ENCODE results near the gene PTPRN. TPM values are rescaled to one million over a fixed set of nuclear protein-coding genes. Genes with fewer than 3 reads are reported as not detected.

The PTPRN gene
- total and polyA plus RNA-seq, 2 of the 4 experiments (the other 2 are of a cell fraction) = 5.2 to 22.0 TPM

- dilution Hi-C loops (cut with HindIII; ENCODE audit: low sequenced_read_pairs, unreplicated experiment) (no loop called here), in situ Hi-C loops (cut with MboI; ENCODE audit: low sequenced_read_pairs) (no loop called here), intact Hi-C loops (cut with micrococcal nuclease) (no loop called here)
- Histone ChIP-seq H2AK9ac (replicated peaks; ENCODE audit: low read depth, low read length, poor library complexity) (no peak overlapping the region), H3K4ac (ENCODE audit: low read depth, low read length) (no peak overlapping the region), H3K23ac (ENCODE audit: low read depth, low read length) (no peak overlapping the region), H2AFZ (replicated peaks; ENCODE audit: low read length, poor library complexity) (no peak overlapping the region), H2BK5ac (ENCODE audit: low read depth, low read length, poor library complexity, severe bottlenecking) (no peak overlapping the region), H4K8ac (ENCODE audit: low read depth in 2 of 2, low read length in 2 of 2) (no peak overlapping the region), H3K14ac (replicated peaks; ENCODE audit: low read depth, low read length) (no peak overlapping the region), H3K36me3 (ENCODE audit: control insufficient read depth, insufficient read depth, low read length) (no peaks in the 10 kb centered on the region), H2BK15ac (ENCODE audit: low read depth, low read length) (no peak overlapping the region), H3K9ac (ENCODE audit: low read depth, low read length) (no peak overlapping the region), H4K5ac (ENCODE audit: low read depth, low read length) (no peak overlapping the region), H3K27me3 (ENCODE audit: control insufficient read depth, insufficient read depth, low read length) (peaks cover 44% of the 10 kb centered on the region), H3K4me3 (ENCODE audit: insufficient read depth, low read depth, low read length) (no peak overlapping the region), H3K56ac (ENCODE audit: extremely low read depth, insufficient read depth, low read length) (no peak overlapping the region), H4K20me1 (ENCODE audit: insufficient read depth, low read length) (no peaks in the 10 kb centered on the region), H3K18ac (ENCODE audit: low read depth, low read length) (no peak overlapping the region), H3K9me3 (ENCODE audit: control insufficient read depth, insufficient read depth, low read length) (peaks cover 6% of the 10 kb centered on the region), H3K4me1 (ENCODE audit: control insufficient read depth, insufficient read depth, low read length) (no peaks in the 10 kb centered on the region), H3K9me1 (ENCODE audit: insufficient read depth, low read length) (no peaks in the 10 kb centered on the region), H2BK20ac (ENCODE audit: low read depth, low read length) (no peak overlapping the region), H3K79me1 (ENCODE audit: low read depth in 1 of 2, low read length in 2 of 2) (no peaks in the 10 kb centered on the region), H3K27ac (ENCODE audit: insufficient read depth, low read length) (no peak overlapping the region), H2AK5ac (ENCODE audit: low read depth, low read length) (no peak overlapping the region), H2BK120ac (ENCODE audit: low read depth, low read length) (no peak overlapping the region), H4K91ac (ENCODE audit: insufficient read depth, low read depth, low read length) (no peak overlapping the region), H3K4me2 (ENCODE audit: low read depth, low read length) (no peak overlapping the region)
- no CpG with 5 or more reads among the region's 2 CpGs for WGBS, 2 experiments (ENCODE audit: extremely low coverage in 2 of 2, insufficient read length in 1 of 2)
- TF ChIP-seq FOS (IDR thresholded peaks at IDR 0.05; ENCODE audit: low read depth, low read length) (no peak), RFX5 (IDR thresholded peaks at IDR 0.05; ENCODE audit: low read depth, low read length) (no peak), POLR2A (IDR thresholded peaks at IDR 0.05; ENCODE audit: low read depth, low read length) (no peak), CTCF (conservative IDR thresholded peaks at IDR 0.05; ENCODE audit: low read depth, low read length) (no peak), ELK1 (IDR thresholded peaks at IDR 0.05; ENCODE audit: borderline replicate concordance, low read depth, low read length) (no peak), MAZ (IDR thresholded peaks at IDR 0.05; ENCODE audit: borderline replicate concordance, low read depth, low read length) (no peak), BHLHE40 (IDR thresholded peaks at IDR 0.05; ENCODE audit: low read depth, low read length) (no peak), CEBPB (IDR thresholded peaks at IDR 0.05; ENCODE audit: low read depth, low read length) (no peak), USF2 (IDR thresholded peaks at IDR 0.05; ENCODE audit: low read depth, low read length) (no peak), MXI1 (IDR thresholded peaks at IDR 0.05; ENCODE audit: borderline replicate concordance, low read depth, low read length) (no peak), MAFK (IDR thresholded peaks at IDR 0.05; ENCODE audit: low read depth, low read length) (no peak), CHD1 (IDR thresholded peaks at IDR 0.05; ENCODE audit: low read depth, low read length) (no peak), NFE2L2 (IDR thresholded peaks at IDR 0.05; ENCODE audit: low read depth, low read length) (no peak), SMC3 (IDR thresholded peaks at IDR 0.05; ENCODE audit: low read depth, low read length) (no peak), RAD21 (IDR thresholded peaks at IDR 0.05; ENCODE audit: low read length) (no peak), RCOR1 (IDR thresholded peaks at IDR 0.05; ENCODE audit: insufficient replicate concordance, low read length) (no peak)
- CTCF ChIA-PET = interaction anchor here (0.6 kb wide), 1 partner anchor 33 kb away, joined by 4 read pairs; no protein-coding TSS in a partner anchor
- ATAC-seq (ENCODE audit: low read depth) (no peak), DNase-seq (no peak)
- POLR2A ChIA-PET (ENCODE audit: unreplicated experiment) = no interaction called here
- no TSS peak for BruUV-seq (replicated peaks)
These were observed 24.9 kb upstream of the PTPRN start for GRCh38 chr2:219334076-219334475.
